Tongue (tissue), 2 donors: Measurements from ENCODE around the gene HIVEP3. TPM values are rescaled to one million over a fixed set of nuclear protein-coding genes. Genes with fewer than 3 reads are reported as not detected.

Experiments used
- DNase-seq: peaks from one replicate; pipeline ENCODE4 v3.0.0-alpha.2; 2015
- total RNA-seq: library from RNA; depleted of rRNA; stranded (reverse); fragments of >200 nt; gene quantifications from one replicate; pipeline ENCODE4 v1.2.3, GENCODE V29; 2014

HIVEP3 gene
- total RNA-seq, 1 donor from 2014 or later, result 2.5 TPM

GRCh38 chr1:41513383-41513735, 405.4 kb downstream of the HIVEP3 start:
- DNase-seq, result no peak

- no peak for DNase-seq
Observed at GRCh38 chr1:41512701-41513382, 405.9 kb downstream of the HIVEP3 start.

- no peak for DNase-seq
Observed at GRCh38 chr1:41511239-41511540, 407.5 kb downstream of the HIVEP3 start.

GRCh38 chr1:41510531-41511238, 408.0 kb downstream of the HIVEP3 start:
- no peak for DNase-seq

GRCh38 chr1:41509270-41509671, 409.5 kb downstream of the HIVEP3 start:
- DNase-seq, result no peak

- DNase-seq, result no peak
Observed at GRCh38 chr1:41508290-41508689, 410.4 kb downstream of the HIVEP3 start.

- DNase-seq, result no peak
Observed at GRCh38 chr1:41507836-41508235, 410.9 kb downstream of the HIVEP3 start.

GRCh38 chr1:41507110-41507720, 411.5 kb downstream of the HIVEP3 start:
- DNase-seq, result peak; percentile 72

- peak; percentile 78 for DNase-seq
Observed at GRCh38 chr1:41504114-41505035, 414.3 kb downstream of the HIVEP3 start.

GRCh38 chr1:41503538-41504113, 415.1 kb downstream of the HIVEP3 start:
- no peak for DNase-seq

- DNase-seq, result peak; percentile 79
Observed at GRCh38 chr1:41502912-41503311, 415.8 kb downstream of the HIVEP3 start.

GRCh38 chr1:41501581-41501980, 417.1 kb downstream of the HIVEP3 start:
- peak; percentile 80 for DNase-seq

GRCh38 chr1:41500781-41501518, 417.8 kb downstream of the HIVEP3 start:
- no peak for DNase-seq

- DNase-seq, result no peak
Observed at GRCh38 chr1:41500378-41500777, 418.3 kb downstream of the HIVEP3 start.

- DNase-seq, result no peak
Observed at GRCh38 chr1:41499591-41499990, 419.1 kb downstream of the HIVEP3 start.

- peak; percentile 91 for DNase-seq
Observed at GRCh38 chr1:41498804-41499203, 419.9 kb downstream of the HIVEP3 start.

GRCh38 chr1:41498391-41498790, 420.3 kb downstream of the HIVEP3 start:
- DNase-seq, result peak; percentile 30

GRCh38 chr1:41497461-41498030, 421.2 kb downstream of the HIVEP3 start:
- no peak for DNase-seq

GRCh38 chr1:41497056-41497440, 421.7 kb downstream of the HIVEP3 start:
- no peak for DNase-seq

GRCh38 chr1:41496080-41497055, 422.4 kb downstream of the HIVEP3 start:
- peak; percentile 96 for DNase-seq
